Caco-2 (cell line): Measurements from ENCODE around the gene CSRP1. TPM values are rescaled to one million over a fixed set of nuclear protein-coding genes. Genes with fewer than 3 reads are reported as not detected.

Source experiments
- BruUV-seq: library from RNA; stranded (reverse); fragments of 400-500 nt; replicated peaks from 2 replicates; lab custom pipeline; 2021; lab: Mats Ljungman, UMichigan
- CTCF ChIA-PET: fragments of 300-600 bp; sonication (Branson Sonifier 250); formaldehyde crosslinking; loops from one replicate; lab custom pipeline; 2022; ENCODE audit warnings: antibody characterized with exemption; lab: Charles Lee
- POLR2A ChIA-PET: fragments of 300-600 bp; sonication (Branson Sonifier 250); formaldehyde crosslinking; loops from one replicate; lab custom pipeline; 2022; ENCODE audit warnings: antibody characterized with exemption; lab: Charles Lee
- DNase-seq, 2 experiments: peaks; one replicate each; pipeline versions ENCODE4 v3.0.0 to v3.0.0-alpha.2; 2020 to 2022
- H3K27me3 ChIP-seq: replicated peaks from 2 replicates; pipeline ENCODE4 v1.6.0; 2011; ENCODE audit warnings: low read length; ENCODE audit not compliant: control insufficient read depth, insufficient read depth
- H3K36me3 ChIP-seq: 2 replicates; pipeline ENCODE4 v1.5.1; 2011; ENCODE audit warnings: low read length; ENCODE audit not compliant: control insufficient read depth, insufficient read depth
- H3K4me1 ChIP-seq: fragments of 250-450 bp; sonication (Bioruptor Pico); 2 replicates; pipeline ENCODE4 v1.5.1; 2020; ENCODE audit warnings: mild to moderate bottlenecking
- H3K4me3 ChIP-seq: 2 replicates; pipeline ENCODE4 v1.5.1; 2011; ENCODE audit warnings: low read depth, mild to moderate bottlenecking, control low read depth, low read length
- H3K9me3 ChIP-seq: fragments of 250-450 bp; sonication (Bioruptor Pico); 2 replicates; pipeline ENCODE4 v1.5.1; 2020; ENCODE audit warnings: mild to moderate bottlenecking, moderate library complexity
- H3K27ac Mint-ChIP-seq: one replicate; pipeline ENCODE4 v1.8.0; 2022; ENCODE audit warnings: mixed read lengths; ENCODE audit not compliant: unreplicated experiment
- H3K27me3 Mint-ChIP-seq: one replicate; pipeline ENCODE4 v1.8.0; 2022; ENCODE audit warnings: mixed read lengths; ENCODE audit not compliant: insufficient read depth, unreplicated experiment
- H3K36me3 Mint-ChIP-seq: one replicate; pipeline ENCODE4 v1.8.0; 2022; ENCODE audit warnings: mild to moderate bottlenecking, mixed read lengths; ENCODE audit not compliant: insufficient read depth, unreplicated experiment
- H3K4me1 Mint-ChIP-seq: one replicate; pipeline ENCODE4 v1.8.0; 2022; ENCODE audit warnings: low read depth, mixed read lengths; ENCODE audit not compliant: unreplicated experiment
- H3K4me3 Mint-ChIP-seq: one replicate; pipeline ENCODE4 v1.8.0; 2022; ENCODE audit warnings: mild to moderate bottlenecking, moderate library complexity, mixed read lengths; ENCODE audit not compliant: unreplicated experiment
- H3K9me3 Mint-ChIP-seq: one replicate; pipeline ENCODE4 v1.8.0; 2022; ENCODE audit warnings: mixed read lengths; ENCODE audit not compliant: unreplicated experiment
- CTCF ChIP-seq, 2 experiments: fragments of 200-600 bp in 1 of 2; IDR thresholded peaks; 1 replicate in 1 of 2; 2 replicates in 1 of 2; pipeline versions ENCODE4 v1.5.1 to v1.8.0; 2011 to 2022; ENCODE audit warnings: antibody characterized with exemption in 1 of 2, control low read depth in 1 of 2, inconsistent platforms in 1 of 2, low read depth in 1 of 2, low read length in 1 of 2, mild to moderate bottlenecking in 1 of 2, moderate library complexity in 1 of 2; ENCODE audit not compliant: insufficient read depth in 1 of 2, severe bottlenecking in 1 of 2, unreplicated experiment in 1 of 2
- intact Hi-C: fragments of 100-400 bp; cut with micrococcal nuclease; formaldehyde crosslinking; loops from one replicate; pipeline ENCODE4 v1.10.0; 2022; ENCODE audit not compliant: unreplicated experiment
- total RNA-seq: library from RNA; stranded (reverse); gene quantifications from 2 replicates; pipeline ENCODE4 v1.2.3, GENCODE V29; 2022

CSRP1 gene
- total RNA-seq, 1 experiment from 2014 or later: 60.0 TPM

- Mint-ChIP-seq H3K36me3 (peaks cover 33% of the 10 kb centered on the region), H3K4me1 (peaks cover 28% of the 10 kb centered on the region), H3K27ac (no peak overlapping the region), H3K9me3 (no peaks in the 10 kb centered on the region), H3K27me3 (no peaks in the 10 kb centered on the region), H3K4me3 (no peak overlapping the region)
- DNase-seq: no peak
- peaks cover 45% of the 10 kb centered on the region for H3K4me1 ChIP-seq
- no peak overlapping the region for H3K4me3 ChIP-seq
- no peak for TF ChIP-seq CTCF (IDR thresholded peaks at IDR 0.05; ENCODE audit: insufficient read depth in 1 of 2, low read depth in 1 of 2, low read length in 1 of 2, severe bottlenecking in 1 of 2, unreplicated experiment in 1 of 2)
- CTCF ChIA-PET: interaction anchor here (1.0 to 4.3 kb wide), 2 partner anchors 14 to 51 kb away, joined by 3 to 22 read pairs; no protein-coding TSS in a partner anchor
- no TSS peak for BruUV-seq
- H3K9me3 ChIP-seq: no peaks in the 10 kb centered on the region
- POLR2A ChIA-PET: no interaction called here
- H3K27me3 ChIP-seq: no peaks in the 10 kb centered on the region
- H3K36me3 ChIP-seq: no peaks in the 10 kb centered on the region; the same call in 1 of the 2 replicates
- intact Hi-C loops: no loop called here
Measured at GRCh38 chr1:201498621-201499020, 8.3 kb downstream of the CSRP1 start.

GRCh38 chr1:201497935-201498509, 8.9 kb downstream of the CSRP1 start:
- no peaks in the 10 kb centered on the region for H3K9me3 Mint-ChIP-seq
- no peak overlapping the region for H3K4me3 Mint-ChIP-seq
- ChIA-PET POLR2A (no interaction called here), CTCF (interaction anchor here (1.0 to 4.3 kb wide), 2 partner anchors 15 to 50 kb away, joined by 3 to 22 read pairs; no protein-coding TSS in a partner anchor)
- H3K36me3 Mint-ChIP-seq: peaks cover 34% of the 10 kb centered on the region
- Histone ChIP-seq H3K4me1 (peaks cover 44% of the 10 kb centered on the region), H3K4me3 (no peak overlapping the region), H3K27me3 (no peaks in the 10 kb centered on the region), H3K9me3 (no peaks in the 10 kb centered on the region), H3K36me3 (no peaks in the 10 kb centered on the region; the same call in 1 of the 2 replicates)
- DNase-seq: no peak
- intact Hi-C loops: no loop called here
- H3K4me1 Mint-ChIP-seq: peaks cover 22% of the 10 kb centered on the region
- BruUV-seq: no TSS peak
- no peak for TF ChIP-seq CTCF (IDR thresholded peaks at IDR 0.05; ENCODE audit: insufficient read depth in 1 of 2, low read depth in 1 of 2, low read length in 1 of 2, severe bottlenecking in 1 of 2, unreplicated experiment in 1 of 2)
- H3K27ac Mint-ChIP-seq: no peak overlapping the region
- no peaks in the 10 kb centered on the region for H3K27me3 Mint-ChIP-seq

- intact Hi-C loops: no loop called here
- POLR2A ChIA-PET: no interaction called here
- Histone ChIP-seq H3K4me3 (no peak overlapping the region), H3K9me3 (no peaks in the 10 kb centered on the region), H3K36me3 (no peaks in the 10 kb centered on the region; the same call in 1 of the 2 replicates), H3K27me3 (no peaks in the 10 kb centered on the region), H3K4me1 (peaks cover 27% of the 10 kb centered on the region)
- DNase-seq: no peak
- H3K36me3 Mint-ChIP-seq: peaks cover 39% of the 10 kb centered on the region
- TF ChIP-seq CTCF (IDR thresholded peaks at IDR 0.05; ENCODE audit: insufficient read depth in 1 of 2, low read depth in 1 of 2, low read length in 1 of 2, severe bottlenecking in 1 of 2, unreplicated experiment in 1 of 2): no peak
- CTCF ChIA-PET: interaction anchor here (1.4 to 2.7 kb wide), 3 partner anchors 15 to 48 kb away, joined by 5 to 13 read pairs (median 13); no protein-coding TSS in a partner anchor
- BruUV-seq: no TSS peak
- no peaks in the 10 kb centered on the region for H3K9me3 Mint-ChIP-seq
- no peaks in the 10 kb centered on the region for H3K27me3 Mint-ChIP-seq
- H3K4me1 Mint-ChIP-seq: peaks cover 22% of the 10 kb centered on the region
- no peak overlapping the region for H3K4me3 Mint-ChIP-seq
- H3K27ac Mint-ChIP-seq: no peak overlapping the region
Measured at GRCh38 chr1:201496296-201496690, 10.6 kb downstream of the CSRP1 start.
